ENCODE results near the gene TNS3.

TNS3 gene

GRCh38 chr7:47510786-47511185 lies 71.1 kb downstream of the TNS3 start:
- Histone ChIP-seq H4K20me1 (ENCODE audit: insufficient read depth) (no peaks in the 10 kb centered on the region), H3K4me2 (no peak overlapping the region), H2AFZ (ENCODE audit: low read depth) (no peak overlapping the region), H3K4me1 (ENCODE audit: low read depth, poor library complexity, severe bottlenecking) (no peaks in the 10 kb centered on the region), H3K27ac (no peak overlapping the region), H3K79me2 (ENCODE audit: insufficient read depth, low read depth) (no peaks in the 10 kb centered on the region), H3K36me3 (ENCODE audit: insufficient read depth) (no peaks in the 10 kb centered on the region), H3K9ac (no peak overlapping the region), H3K27me3 (ENCODE audit: insufficient read depth, low read depth) (no peaks in the 10 kb centered on the region), H3K4me3 (IDR thresholded peaks at IDR 0.05; ENCODE audit: insufficient read depth, low read depth, low read length) (no peak overlapping the region)
- no peak for TF ChIP-seq CTCF (conservative IDR thresholded peaks at IDR 0.05; ENCODE audit: low read depth, low read length)

- no peaks in the 10 kb centered on the region for H4K20me1 ChIP-seq (ENCODE audit: insufficient read depth)
- no peaks in the 10 kb centered on the region for H3K36me3 ChIP-seq (ENCODE audit: insufficient read depth)
- H3K9ac ChIP-seq, result no peak overlapping the region
- H3K27ac ChIP-seq, result no peak overlapping the region
- no peaks in the 10 kb centered on the region for H3K4me1 ChIP-seq (ENCODE audit: low read depth, poor library complexity, severe bottlenecking)
- no peaks in the 10 kb centered on the region for H3K79me2 ChIP-seq (ENCODE audit: insufficient read depth, low read depth)
- H3K4me3 ChIP-seq (IDR thresholded peaks at IDR 0.05; ENCODE audit: insufficient read depth, low read depth, low read length), result no peak overlapping the region
- TF ChIP-seq CTCF (conservative IDR thresholded peaks at IDR 0.05; ENCODE audit: low read depth, low read length), result no peak
- H2AFZ ChIP-seq (ENCODE audit: low read depth), result no peak overlapping the region
- H3K4me2 ChIP-seq, result no peak overlapping the region
- H3K27me3 ChIP-seq (ENCODE audit: insufficient read depth, low read depth), result no peaks in the 10 kb centered on the region
Measured at GRCh38 chr7:47510192-47510591, 71.7 kb downstream of the TNS3 start.

- H3K27ac ChIP-seq, result no peak overlapping the region
Measured at GRCh38 chr7:47509571-47509970, 72.3 kb downstream of the TNS3 start.

GRCh38 chr7:47508389-47509380 lies 73.2 kb downstream of the TNS3 start:
- TF ChIP-seq CTCF (conservative IDR thresholded peaks at IDR 0.05; ENCODE audit: low read depth, low read length), result no peak
- H3K27ac ChIP-seq, result no peak overlapping the region

More at GRCh38 chr7:47509571-47509970, 72.3 kb downstream of the TNS3 start:
- no peaks in the 10 kb centered on the region for H4K20me1 ChIP-seq (ENCODE audit: insufficient read depth)
- H3K27me3 ChIP-seq (ENCODE audit: insufficient read depth, low read depth), result no peaks in the 10 kb centered on the region
- no peak for TF ChIP-seq CTCF (conservative IDR thresholded peaks at IDR 0.05; ENCODE audit: low read depth, low read length)
- no peak overlapping the region for H3K9ac ChIP-seq
- no peaks in the 10 kb centered on the region for H3K79me2 ChIP-seq (ENCODE audit: insufficient read depth, low read depth)
- no peak overlapping the region for H2AFZ ChIP-seq (ENCODE audit: low read depth)
- H3K4me2 ChIP-seq, result no peak overlapping the region
- H3K36me3 ChIP-seq (ENCODE audit: insufficient read depth), result no peaks in the 10 kb centered on the region
- no peaks in the 10 kb centered on the region for H3K4me1 ChIP-seq (ENCODE audit: low read depth, poor library complexity, severe bottlenecking)
- no peak overlapping the region for H3K4me3 ChIP-seq (IDR thresholded peaks at IDR 0.05; ENCODE audit: insufficient read depth, low read depth, low read length)

More at GRCh38 chr7:47508389-47509380, 73.2 kb downstream of the TNS3 start:
- no peaks in the 10 kb centered on the region for H4K20me1 ChIP-seq (ENCODE audit: insufficient read depth)
- H3K4me1 ChIP-seq (ENCODE audit: low read depth, poor library complexity, severe bottlenecking), result no peaks in the 10 kb centered on the region
- no peaks in the 10 kb centered on the region for H3K79me2 ChIP-seq (ENCODE audit: insufficient read depth, low read depth)
- no peaks in the 10 kb centered on the region for H3K36me3 ChIP-seq (ENCODE audit: insufficient read depth)
- no peaks in the 10 kb centered on the region for H3K27me3 ChIP-seq (ENCODE audit: insufficient read depth, low read depth)
- H2AFZ ChIP-seq (ENCODE audit: low read depth), result no peak overlapping the region
- no peak overlapping the region for H3K4me2 ChIP-seq
- no peak overlapping the region for H3K9ac ChIP-seq
- H3K4me3 ChIP-seq (IDR thresholded peaks at IDR 0.05; ENCODE audit: insufficient read depth, low read depth, low read length), result no peak overlapping the region

Data from KMS-11 (cell line).